Measurements from ENCODE around the gene B4GALT3. TPM values are rescaled to one million over a fixed set of nuclear protein-coding genes. Genes with fewer than 3 reads are reported as not detected.

B4GALT3 gene
- total RNA-seq, 6 donors from 2014 or later: 12.3 to 37.1 (median 27.2) TPM

DNA sequence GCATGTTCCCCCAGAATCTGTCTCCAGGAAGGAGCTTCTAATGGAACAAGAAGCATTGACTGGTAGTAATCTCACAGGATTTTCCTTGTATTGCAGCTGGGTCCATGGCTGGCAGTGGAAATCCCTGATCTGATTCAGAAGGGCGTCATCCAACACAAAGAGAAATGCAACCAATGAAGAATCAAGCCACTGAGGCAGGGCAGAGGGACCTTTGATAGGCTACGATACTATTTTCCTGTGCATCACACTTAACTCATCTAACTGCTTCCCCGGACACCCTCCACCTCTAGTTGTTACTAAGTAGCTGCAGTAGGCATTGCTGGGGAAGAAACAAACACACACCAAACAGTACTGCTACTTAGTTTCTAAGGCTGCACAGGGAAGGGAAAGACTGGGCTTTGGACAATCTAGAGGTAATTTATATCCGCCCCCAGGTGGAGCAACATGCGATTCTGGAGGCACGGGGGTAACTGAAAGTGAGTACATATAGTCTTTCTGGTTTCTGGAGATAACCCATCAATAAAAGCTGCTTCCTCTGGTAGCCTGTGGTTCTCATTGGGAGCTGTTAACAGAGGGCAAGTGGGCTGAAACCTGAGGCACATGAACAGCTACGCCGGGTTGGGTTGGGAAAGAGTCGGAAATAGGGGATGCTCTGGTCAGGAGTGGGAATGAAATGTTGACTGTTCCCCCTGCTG, 18.8 kb downstream of the B4GALT3 start:
- Histone ChIP-seq H3K4me3 (peak overlapping the region in 3 of 4 donors; percentile 82 to 94 (median 91)), H3K4me1 (peaks cover 27 to 45% (median 36%) of the 10 kb centered on the region in 4 donors), H3K27me3 (no peaks in the 10 kb centered on the region), H3K36me3 (peaks cover 3 to 32% (median 11%) of the 10 kb centered on the region in 4 donors), H3K27ac (peak overlapping the region; percentile 82 to 95 (median 92)), H3K9me3 (no peaks in the 10 kb centered on the region)
- 64 to 67% methylated on average over 9 of the region's 9 CpGs for WGBS, 2 donors
- ATAC-seq (ENCODE audit: low FRiP score in 2 of 2): no peak
- no peak for TF ChIP-seq EP300 (IDR thresholded peaks at IDR 0.05)
- no peak for TF ChIP-seq POLR2AphosphoS5 (IDR thresholded peaks at IDR 0.05)
- no peak for TF ChIP-seq CTCF (IDR thresholded peaks at IDR 0.05)
- no peak for TF ChIP-seq POLR2A (IDR thresholded peaks at IDR 0.05)
- no peak for DNase-seq

DNA sequence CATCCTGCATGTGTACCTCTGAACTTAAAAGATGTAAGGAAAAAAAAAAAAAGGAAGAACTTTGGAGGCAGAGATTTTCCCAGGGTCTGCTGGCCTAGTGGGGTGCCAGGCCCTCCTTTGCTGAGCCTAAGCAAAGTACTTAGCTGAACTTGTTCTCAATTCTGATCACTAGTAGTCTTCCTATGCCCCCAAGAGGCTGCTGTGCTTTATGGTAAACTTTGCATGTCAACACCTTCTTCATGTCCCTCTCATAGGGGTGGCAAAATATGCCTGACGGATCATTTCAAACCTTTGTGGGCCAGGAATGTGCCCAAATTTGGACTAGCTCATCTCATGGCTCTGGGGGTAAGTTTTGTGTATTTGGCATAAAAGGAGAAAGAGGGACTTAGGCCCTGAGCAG, 19.4 kb downstream of the B4GALT3 start:
- DNase-seq (no peak), ATAC-seq (ENCODE audit: low FRiP score in 2 of 2) (no peak)
- Histone ChIP-seq H3K9me3 (no peaks in the 10 kb centered on the region), H3K4me3 (no peak overlapping the region), H3K4me1 (peaks cover 27 to 49% (median 36%) of the 10 kb centered on the region in 4 donors), H3K27ac (no peak overlapping the region), H3K27me3 (no peaks in the 10 kb centered on the region), H3K36me3 (peaks cover 3 to 26% (median 10%) of the 10 kb centered on the region in 4 donors)
- 84 to 92% methylated on average over 1 of the region's 1 CpG for WGBS, 2 donors
- TF ChIP-seq CTCF (IDR thresholded peaks at IDR 0.05) (no peak), EP300 (IDR thresholded peaks at IDR 0.05) (no peak), POLR2A (IDR thresholded peaks at IDR 0.05) (no peak)

DNA sequence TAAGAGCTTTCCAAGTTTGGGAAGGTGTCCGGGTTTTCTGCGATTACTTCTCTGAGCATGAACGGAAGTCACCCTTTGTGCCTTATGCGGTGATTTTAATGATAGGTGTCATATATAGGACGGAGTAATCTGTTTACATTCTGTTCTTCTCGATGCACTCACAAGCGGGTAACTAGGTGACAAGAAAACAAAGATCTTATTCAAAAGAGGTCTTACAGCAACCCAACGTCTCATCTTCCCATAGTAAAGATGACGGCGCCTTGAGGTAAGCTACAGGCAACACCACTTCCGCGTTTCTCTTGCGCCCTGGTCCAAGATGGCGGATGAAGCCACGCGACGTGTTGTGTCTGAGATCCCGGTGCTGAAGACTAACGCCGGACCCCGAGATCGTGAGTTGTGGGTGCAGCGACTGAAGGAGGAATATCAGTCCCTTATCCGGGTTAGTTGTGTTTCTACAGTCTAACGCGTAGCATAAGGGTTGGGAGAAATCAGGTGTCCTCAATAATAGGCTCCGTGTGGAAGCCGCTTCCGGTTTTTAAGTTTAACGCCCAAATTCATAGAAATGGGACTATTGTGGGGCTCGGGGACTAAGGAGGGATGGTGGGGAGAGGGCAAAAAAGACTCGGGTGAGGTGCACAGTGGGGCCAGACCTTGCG, 23.5 kb downstream of the B4GALT3 start, which contains the start of gene UFC1:
Gene UFC1, plus strand, starts transcription at position 297 of the 656 bp plus-strand sequence. Its CDS starts 20 bp downstream, at position 317.
- peak; percentile 94 to 97 for ATAC-seq (ENCODE audit: low FRiP score in 2 of 2)
- peak in 1 of 2 donors; percentile 84 for DNase-seq

GRCh38 chr1:161153176-161153575, 24.1 kb downstream of the B4GALT3 start:
- Histone ChIP-seq H3K36me3 (peaks cover 0 to 9% (median 7%) of the 10 kb centered on the region in 4 donors), H3K4me1 (peaks cover 9 to 20% (median 11%) of the 10 kb centered on the region in 4 donors), H3K4me3 (peak overlapping the region; percentile 61 to 89 (median 76)), H3K27ac (peak overlapping the region; percentile 94 to 98 (median 94)), H3K9me3 (no peaks in the 10 kb centered on the region), H3K27me3 (no peaks in the 10 kb centered on the region)
- WGBS, 2 donors: 21 to 24% methylated on average over 9 of the region's 9 CpGs
- DNase-seq (no peak), ATAC-seq (ENCODE audit: low FRiP score in 2 of 2) (no peak)
- no peak for TF ChIP-seq POLR2A (IDR thresholded peaks at IDR 0.05)
- TF ChIP-seq POLR2AphosphoS5 (IDR thresholded peaks at IDR 0.05): no peak
- TF ChIP-seq CTCF (IDR thresholded peaks at IDR 0.05): no peak
- TF ChIP-seq EP300 (IDR thresholded peaks at IDR 0.05): no peak

More for the DNA sequence above, 23.5 kb downstream of the B4GALT3 start, which contains the start of gene UFC1:
- peaks cover 11 to 26% (median 13%) of the 10 kb centered on the region in 4 donors for H3K4me1 ChIP-seq
- 0 to 1% methylated on average over 31 to 33 of the region's 33 CpGs for WGBS, 2 donors
- TF ChIP-seq EP300 (IDR thresholded peaks at IDR 0.05) (no peak), POLR2AphosphoS5 (IDR thresholded peaks at IDR 0.05) (peak; percentile 63 to 80), POLR2A (IDR thresholded peaks at IDR 0.05) (peak in 3 of 4 donors; percentile 30 to 66 (median 50))
- H3K27me3 ChIP-seq: no peaks in the 10 kb centered on the region
- H3K27ac ChIP-seq: peak within 1 kb of the TSS; percentile 94 to 98 (median 94)
- peak within 1 kb of the TSS; percentile 61 to 89 (median 76) for H3K4me3 ChIP-seq
- H3K9me3 ChIP-seq: no peaks in the 10 kb centered on the region
- peaks cover 0 to 13% (median 7%) of the 10 kb centered on the region in 4 donors for H3K36me3 ChIP-seq

GRCh38 chr1:161145832-161146231, 31.5 kb downstream of the B4GALT3 start:
- no peaks in the 10 kb centered on the region for H3K27me3 ChIP-seq
- WGBS, 2 donors: 77 to 92% methylated on average over 3 of the region's 3 CpGs

More at GRCh38 chr1:161145832-161146231, 31.5 kb downstream of the B4GALT3 start:
- ATAC-seq (ENCODE audit: low FRiP score in 2 of 2): no peak
- no peak overlapping the region for H3K27ac ChIP-seq
- H3K4me1 ChIP-seq: no peaks in the 10 kb centered on the region
- DNase-seq: no peak
- no peak overlapping the region for H3K4me3 ChIP-seq
- no peaks in the 10 kb centered on the region for H3K36me3 ChIP-seq
- H3K9me3 ChIP-seq: no peaks in the 10 kb centered on the region
- TF ChIP-seq CTCF (IDR thresholded peaks at IDR 0.05): no peak

All from upper lobe of left lung (tissue), 6 donors.